K562 (cell line): ENCODE measurements around the gene RNF123. TPM values are rescaled to one million over a fixed set of nuclear protein-coding genes. Genes with fewer than 3 reads are reported as not detected.

Experiments
- ATAC-seq: fragments of 200-7000 bp; cut with Tn5 transposase; 3 replicates; pipeline ENCODE4 v1.9.1; 2020; ENCODE audit warnings: moderate library complexity
- BruUV-seq: library from RNA; stranded (reverse); fragments of 400-500 nt; replicated peaks from 2 replicates; lab custom pipeline; 2021; lab: Mats Ljungman, UMichigan
- CTCF ChIA-PET: fragments of 300-600 bp; formaldehyde crosslinking; extraction: SDS; loops from one replicate; lab custom pipeline; 2021; ENCODE audit warnings: low intra/inter-chr PET ratio; lab: Yijun Ruan, JAX
- POLR2A ChIA-PET: fragments of 300-600, 350-650 bp; sonication (Branson Sonifier 250); formaldehyde crosslinking; extraction: SDS; loops from one replicate; lab custom pipeline; 2021; ENCODE audit warnings: antibody characterized with exemption, inconsistent platforms; lab: Yijun Ruan, JAX
- DNase-seq, 4 experiments: peaks; one replicate each; pipeline versions ENCODE4 v3.0.0 to v3.0.0-alpha.2; 2011 to 2018; ENCODE audit warnings: low spot score in 3 of 4, mixed read lengths in 3 of 4; ENCODE audit errors: extremely low read depth in 1 of 4
- FAIRE-seq: peaks from 2 replicates; lab custom pipeline; 2011; peaks lifted over from hg19 to GRCh38; lab: Jason Lieb, UNC
- H2AFZ ChIP-seq: 2 replicates; pipeline ENCODE4 v1.6.0; 2011; ENCODE audit warnings: low read depth, low read length, control low read depth, inconsistent platforms
- H3K27ac ChIP-seq: fragments of 200-600 bp; 3 replicates; pipeline ENCODE4 v1.8.0; 2011; ENCODE audit warnings: low read depth, mild to moderate bottlenecking, control low read depth, inconsistent platforms, low read length, moderate library complexity, mixed read lengths; ENCODE audit errors: extremely low read depth
- H3K27me3 ChIP-seq, 2 experiments: fragments of 300-600 bp in 1 of 2; 2 replicates in 1 of 2; 3 replicates in 1 of 2; pipeline versions ENCODE4 v1.6.0 to v1.8.0; 2011; ENCODE audit warnings: inconsistent platforms in 2 of 2, low read length in 2 of 2, mild to moderate bottlenecking in 1 of 2, mixed read lengths in 1 of 2, moderate library complexity in 1 of 2; ENCODE audit not compliant: control insufficient read depth in 2 of 2, insufficient read depth in 2 of 2
- H3K36me3 ChIP-seq: fragments of 300-600 bp; 3 replicates; pipeline ENCODE4 v1.8.0; 2011; ENCODE audit warnings: mild to moderate bottlenecking, low read length, inconsistent platforms; ENCODE audit not compliant: control insufficient read depth, insufficient read depth
- H3K4me1 ChIP-seq, 2 experiments: fragments of 200-600 bp in 1 of 2; replicated peaks in 1 of 2; 2 replicates in 1 of 2; 3 replicates in 1 of 2; pipeline versions ENCODE4 v1.5.1 to v1.8.0; 2011; ENCODE audit warnings: inconsistent platforms in 2 of 2, low read length in 2 of 2, mild to moderate bottlenecking in 1 of 2, mixed read lengths in 1 of 2, moderate library complexity in 1 of 2; ENCODE audit not compliant: control insufficient read depth in 2 of 2, insufficient read depth in 2 of 2
- H3K4me2 ChIP-seq: 2 replicates; pipeline ENCODE4 v1.6.1; 2011; ENCODE audit warnings: low read length, control low read depth, inconsistent platforms, mixed read lengths; ENCODE audit not compliant: insufficient read depth
- H3K4me3 ChIP-seq: fragments of 200-600 bp; sonication (generic), shearing (Covaris generic); 2 replicates; pipeline ENCODE4 v1.5.1; 2016; ENCODE audit warnings: control low read depth, inconsistent platforms
- H3K79me2 ChIP-seq: fragments of 200-600 bp; 3 replicates; pipeline ENCODE4 v1.8.0; 2011; ENCODE audit warnings: low read length, inconsistent platforms; ENCODE audit not compliant: control insufficient read depth, insufficient read depth
- H3K9ac ChIP-seq, 2 experiments: 2 replicates each; pipeline versions ENCODE4 v1.6.0 to v1.6.1; 2011; ENCODE audit warnings: low read depth in 2 of 2, low read length in 2 of 2, control low read depth in 1 of 2, inconsistent platforms in 1 of 2, mild to moderate bottlenecking in 1 of 2, mixed read lengths in 1 of 2; ENCODE audit not compliant: insufficient read depth in 1 of 2
- H3K9me1 ChIP-seq: one replicate; pipeline ENCODE4 v1.6.0; 2011; ENCODE audit warnings: inconsistent platforms, mild to moderate bottlenecking, low read length, moderate library complexity; ENCODE audit not compliant: control insufficient read depth, insufficient read depth
- H3K9me3 ChIP-seq: replicated peaks from 2 replicates; pipeline ENCODE4 v1.5.1; 2011; ENCODE audit warnings: low read depth, low read length, inconsistent platforms; ENCODE audit not compliant: control insufficient read depth, insufficient read depth
- H4K20me1 ChIP-seq: replicated peaks from 2 replicates; pipeline ENCODE4 v1.6.1; 2011; ENCODE audit warnings: low read length, inconsistent platforms, mixed read lengths; ENCODE audit not compliant: control insufficient read depth, insufficient read depth
- ARNT ChIP-seq, 2 experiments: fragments of 450-650 bp; IDR thresholded peaks; 2 replicates each; pipeline ENCODE4 v1.6.1; 2016; ENCODE audit warnings: mild to moderate bottlenecking in 1 of 2
- BRF1 ChIP-seq: IDR thresholded peaks from 3 replicates; pipeline ENCODE4 v1.6.1; 2011; ENCODE audit warnings: borderline replicate concordance, mild to moderate bottlenecking; ENCODE audit not compliant: insufficient read length; ENCODE audit errors: extremely low read depth
- C11orf30 ChIP-seq: fragments of 450-650 bp; IDR thresholded peaks from 2 replicates; pipeline ENCODE4 v1.6.1; 2016; ENCODE audit warnings: low read depth, mild to moderate bottlenecking
- CREBBP ChIP-seq: IDR thresholded peaks from one replicate; pipeline ENCODE4 v1.6.1; 2012; ENCODE audit warnings: low read depth, mild to moderate bottlenecking, control low read depth, inconsistent platforms, low read length
- JUNB ChIP-seq: fragments of 450-650 bp; formaldehyde crosslinking; conservative IDR thresholded peaks from 2 replicates; pipeline ENCODE4 v1.4.0; 2020; ENCODE audit warnings: mild to moderate bottlenecking
- MCM7 ChIP-seq, 2 experiments: fragments of 450-650 bp; IDR thresholded peaks; 2 replicates each; pipeline ENCODE4 v1.6.1; 2016 to 2018
- MEF2D ChIP-seq: conservative IDR thresholded peaks from 2 replicates; pipeline ENCODE4 v1.6.1; 2016; ENCODE audit warnings: low read depth, missing genetic modification characterization, missing compliant biosample characterization
- NRF1 ChIP-seq, 2 experiments: fragments of 450-650 bp; IDR thresholded peaks in 1 of 2; conservative IDR thresholded peaks in 1 of 2; 2 replicates each; pipeline ENCODE4 v1.6.1; 2014; ENCODE audit warnings: mild to moderate bottlenecking in 2 of 2
- RBM22 ChIP-seq: fragments of 200-400 bp; formaldehyde crosslinking; IDR thresholded peaks from 2 replicates; pipeline ENCODE4 v1.6.1; 2018; ENCODE audit warnings: low read length, low read depth; ENCODE audit not compliant: poor library complexity, severe bottlenecking
- ZC3H8 ChIP-seq: fragments of 450-650 bp; IDR thresholded peaks from 2 replicates; pipeline ENCODE4 v1.6.1; 2017
- ZNF146 ChIP-seq: IDR thresholded peaks from one replicate; pipeline ENCODE4 v1.6.1; 2018; ENCODE audit warnings: missing compliant biosample characterization; ENCODE audit not compliant: unreplicated experiment
- ZNF316 ChIP-seq: fragments of 450-650 bp; IDR thresholded peaks from 2 replicates; pipeline ENCODE4 v1.6.1; 2016
- in situ Hi-C: fragments of 300-500 bp; cut with MboI; formaldehyde crosslinking; loops from 4 replicates; pipeline ENCODE4 v1.15.0; 2018; ENCODE audit warnings: inconsistent platforms, mixed read lengths
- intact Hi-C: fragments of 100-400 bp; cut with micrococcal nuclease; formaldehyde crosslinking; loops from 2 replicates; pipeline ENCODE4 v1.14.2; 2022
- polyA plus RNA-seq, 8 experiments: library from polyadenylated mRNA; depleted of rRNA in 4 of 8; stranded (reverse) in 5 of 8; unstranded in 3 of 8; fragments of >200 nt; fragmentation: Nextera tagmentation in 2 of 8; fragmentation: Illumina TruSeq in 1 of 8; extraction: Ambion mirVana in 2 of 8; extraction: Trizol in 1 of 8; gene quantifications; 2 replicates each; pipeline versions ENCODE4 v1.2.1 to v1.2.3, GENCODE V29; 2011 to 2014; ENCODE audit warnings: inconsistent platforms in 1 of 8, missing spikeins in 1 of 8
- total RNA-seq, 7 experiments: library from RNA; depleted of rRNA in 6 of 7; stranded (reverse); fragments of >200 nt in 6 of 7; fragmentation: Illumina TruSeq in 2 of 7; extraction: Trizol in 2 of 7; gene quantifications; 2 replicates each; pipeline versions ENCODE4 v1.2.1 to v1.2.3, GENCODE V29; 2011 to 2021; ENCODE audit warnings: low replicate concordance in 1 of 7
- TF ChIP-seq, protein P1 (sequence below): fragments of 200-600 bp; sonication (generic); IDR thresholded peaks from one replicate; pipeline ENCODE4 v1.6.1; 2012; ENCODE audit warnings: mild to moderate bottlenecking, low read depth, low read length, inconsistent platforms
- TF ChIP-seq, protein P2 (sequence below): fragments of 250-450 bp; sonication (Bioruptor Pico); IDR thresholded peaks from 2 replicates; pipeline ENCODE4 v1.8.0; 2021; ENCODE audit warnings: moderate library complexity, mild to moderate bottlenecking, inconsistent platforms

Gene RNF123
- total and polyA plus RNA-seq, 9 of the 15 experiments (the other 6 are each of a cell fraction or from before 2014, with no cell fraction given) = 8.7 to 53.1 (median 17.5) TPM

DNA sequence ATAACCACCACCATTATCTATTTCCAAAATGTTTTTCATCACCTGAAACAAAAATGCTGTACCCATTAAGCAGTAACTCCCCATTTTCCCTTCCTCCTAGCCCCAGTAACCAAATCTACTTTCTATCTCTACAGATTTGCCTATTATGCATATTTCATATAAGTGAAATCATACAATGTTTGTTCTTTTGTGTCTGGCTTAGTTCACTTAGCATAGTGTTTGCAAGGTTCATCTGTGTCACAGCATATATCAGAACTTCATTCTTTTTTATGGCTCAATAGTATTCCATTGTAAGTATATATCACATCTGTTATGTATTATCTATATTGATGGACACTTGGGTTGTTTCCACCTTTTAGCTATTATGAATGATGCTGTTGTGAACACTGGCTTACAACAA lies 51.1 kb downstream of the RNF123 start:
- ATAC-seq (no peak), DNase-seq (no peak), FAIRE-seq (no peak)
- H3K79me2 ChIP-seq = peaks cover 10% of the 10 kb centered on the region; the same call in 2 of the 3 replicates
- H3K4me2 ChIP-seq = no peak overlapping the region
- H3K27me3 ChIP-seq = no peaks in the 10 kb centered on the region
- no peaks in the 10 kb centered on the region for H4K20me1 ChIP-seq
- H3K9ac ChIP-seq = no peak overlapping the region
- ChIA-PET POLR2A (no interaction called here), CTCF (no interaction called here)
- intact Hi-C loops = no loop called here
- H3K36me3 ChIP-seq = peaks cover 53% of the 10 kb centered on the region
- in situ Hi-C loops = no loop called here
- H3K4me1 ChIP-seq = no peaks in the 10 kb centered on the region
- H3K27ac ChIP-seq = no peak overlapping the region
- no peaks in the 10 kb centered on the region for H3K9me3 ChIP-seq
- no peaks in the 10 kb centered on the region for H3K9me1 ChIP-seq
- no TSS peak for BruUV-seq
- H2AFZ ChIP-seq = no peak overlapping the region
- no peak overlapping the region for H3K4me3 ChIP-seq
- TF ChIP-seq CREBBP (no peak), ZC3H8 (no peak), JUNB (CRISPR knock-in tag) (no peak), ZNF316 (peak; percentile 38), NRF1 (conservative IDR thresholded peaks at IDR 0.05 in 1 of 2, IDR thresholded peaks at IDR 0.05 in 1 of 2) (no peak), BRF1 (no peak), MCM7 (IDR thresholded peaks at IDR 0.05) (no peak), C11orf30 (0 out of 2 replicates have a peak, but pooled peaks have one; percentile 25), ZNF146 (peak; percentile 9), RBM22 (no peak), MEF2D (no peak), ARNT (IDR thresholded peaks at IDR 0.05) (no peak)
- TF ChIP-seq, protein P1, sequence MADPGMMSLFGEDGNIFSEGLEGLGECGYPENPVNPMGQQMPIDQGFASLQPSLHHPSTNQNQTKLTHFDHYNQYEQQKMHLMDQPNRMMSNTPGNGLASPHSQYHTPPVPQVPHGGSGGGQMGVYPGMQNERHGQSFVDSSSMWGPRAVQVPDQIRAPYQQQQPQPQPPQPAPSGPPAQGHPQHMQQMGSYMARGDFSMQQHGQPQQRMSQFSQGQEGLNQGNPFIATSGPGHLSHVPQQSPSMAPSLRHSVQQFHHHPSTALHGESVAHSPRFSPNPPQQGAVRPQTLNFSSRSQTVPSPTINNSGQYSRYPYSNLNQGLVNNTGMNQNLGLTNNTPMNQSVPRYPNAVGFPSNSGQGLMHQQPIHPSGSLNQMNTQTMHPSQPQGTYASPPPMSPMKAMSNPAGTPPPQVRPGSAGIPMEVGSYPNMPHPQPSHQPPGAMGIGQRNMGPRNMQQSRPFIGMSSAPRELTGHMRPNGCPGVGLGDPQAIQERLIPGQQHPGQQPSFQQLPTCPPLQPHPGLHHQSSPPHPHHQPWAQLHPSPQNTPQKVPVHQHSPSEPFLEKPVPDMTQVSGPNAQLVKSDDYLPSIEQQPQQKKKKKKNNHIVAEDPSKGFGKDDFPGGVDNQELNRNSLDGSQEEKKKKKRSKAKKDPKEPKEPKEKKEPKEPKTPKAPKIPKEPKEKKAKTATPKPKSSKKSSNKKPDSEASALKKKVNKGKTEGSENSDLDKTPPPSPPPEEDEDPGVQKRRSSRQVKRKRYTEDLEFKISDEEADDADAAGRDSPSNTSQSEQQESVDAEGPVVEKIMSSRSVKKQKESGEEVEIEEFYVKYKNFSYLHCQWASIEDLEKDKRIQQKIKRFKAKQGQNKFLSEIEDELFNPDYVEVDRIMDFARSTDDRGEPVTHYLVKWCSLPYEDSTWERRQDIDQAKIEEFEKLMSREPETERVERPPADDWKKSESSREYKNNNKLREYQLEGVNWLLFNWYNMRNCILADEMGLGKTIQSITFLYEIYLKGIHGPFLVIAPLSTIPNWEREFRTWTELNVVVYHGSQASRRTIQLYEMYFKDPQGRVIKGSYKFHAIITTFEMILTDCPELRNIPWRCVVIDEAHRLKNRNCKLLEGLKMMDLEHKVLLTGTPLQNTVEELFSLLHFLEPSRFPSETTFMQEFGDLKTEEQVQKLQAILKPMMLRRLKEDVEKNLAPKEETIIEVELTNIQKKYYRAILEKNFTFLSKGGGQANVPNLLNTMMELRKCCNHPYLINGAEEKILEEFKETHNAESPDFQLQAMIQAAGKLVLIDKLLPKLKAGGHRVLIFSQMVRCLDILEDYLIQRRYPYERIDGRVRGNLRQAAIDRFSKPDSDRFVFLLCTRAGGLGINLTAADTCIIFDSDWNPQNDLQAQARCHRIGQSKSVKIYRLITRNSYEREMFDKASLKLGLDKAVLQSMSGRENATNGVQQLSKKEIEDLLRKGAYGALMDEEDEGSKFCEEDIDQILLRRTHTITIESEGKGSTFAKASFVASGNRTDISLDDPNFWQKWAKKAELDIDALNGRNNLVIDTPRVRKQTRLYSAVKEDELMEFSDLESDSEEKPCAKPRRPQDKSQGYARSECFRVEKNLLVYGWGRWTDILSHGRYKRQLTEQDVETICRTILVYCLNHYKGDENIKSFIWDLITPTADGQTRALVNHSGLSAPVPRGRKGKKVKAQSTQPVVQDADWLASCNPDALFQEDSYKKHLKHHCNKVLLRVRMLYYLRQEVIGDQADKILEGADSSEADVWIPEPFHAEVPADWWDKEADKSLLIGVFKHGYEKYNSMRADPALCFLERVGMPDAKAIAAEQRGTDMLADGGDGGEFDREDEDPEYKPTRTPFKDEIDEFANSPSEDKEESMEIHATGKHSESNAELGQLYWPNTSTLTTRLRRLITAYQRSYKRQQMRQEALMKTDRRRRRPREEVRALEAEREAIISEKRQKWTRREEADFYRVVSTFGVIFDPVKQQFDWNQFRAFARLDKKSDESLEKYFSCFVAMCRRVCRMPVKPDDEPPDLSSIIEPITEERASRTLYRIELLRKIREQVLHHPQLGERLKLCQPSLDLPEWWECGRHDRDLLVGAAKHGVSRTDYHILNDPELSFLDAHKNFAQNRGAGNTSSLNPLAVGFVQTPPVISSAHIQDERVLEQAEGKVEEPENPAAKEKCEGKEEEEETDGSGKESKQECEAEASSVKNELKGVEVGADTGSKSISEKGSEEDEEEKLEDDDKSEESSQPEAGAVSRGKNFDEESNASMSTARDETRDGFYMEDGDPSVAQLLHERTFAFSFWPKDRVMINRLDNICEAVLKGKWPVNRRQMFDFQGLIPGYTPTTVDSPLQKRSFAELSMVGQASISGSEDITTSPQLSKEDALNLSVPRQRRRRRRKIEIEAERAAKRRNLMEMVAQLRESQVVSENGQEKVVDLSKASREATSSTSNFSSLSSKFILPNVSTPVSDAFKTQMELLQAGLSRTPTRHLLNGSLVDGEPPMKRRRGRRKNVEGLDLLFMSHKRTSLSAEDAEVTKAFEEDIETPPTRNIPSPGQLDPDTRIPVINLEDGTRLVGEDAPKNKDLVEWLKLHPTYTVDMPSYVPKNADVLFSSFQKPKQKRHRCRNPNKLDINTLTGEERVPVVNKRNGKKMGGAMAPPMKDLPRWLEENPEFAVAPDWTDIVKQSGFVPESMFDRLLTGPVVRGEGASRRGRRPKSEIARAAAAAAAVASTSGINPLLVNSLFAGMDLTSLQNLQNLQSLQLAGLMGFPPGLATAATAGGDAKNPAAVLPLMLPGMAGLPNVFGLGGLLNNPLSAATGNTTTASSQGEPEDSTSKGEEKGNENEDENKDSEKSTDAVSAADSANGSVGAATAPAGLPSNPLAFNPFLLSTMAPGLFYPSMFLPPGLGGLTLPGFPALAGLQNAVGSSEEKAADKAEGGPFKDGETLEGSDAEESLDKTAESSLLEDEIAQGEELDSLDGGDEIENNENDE = no peak
- TF ChIP-seq, protein P2, sequence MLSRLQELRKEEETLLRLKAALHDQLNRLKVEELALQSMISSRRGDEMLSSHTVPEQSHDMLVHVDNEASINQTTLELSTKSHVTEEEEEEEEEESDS (CRISPR knock-in tag) = no peak
